Kidney (tissue), 14 donors: ENCODE results near the gene BTNL3. TPM values are rescaled to one million over a fixed set of nuclear protein-coding genes. Genes with fewer than 3 reads are reported as not detected.

Source experiments
- DNase-seq, 5 donors: peaks; one replicate each; pipeline ENCODE4 v3.0.0-alpha.2; 2013 to 2020
- FAIRE-seq: peaks from 2 replicates; lab custom pipeline; 2012; peaks lifted over from hg19 to GRCh38; lab: Jason Lieb, UNC
- H3K27ac ChIP-seq, 2 donors: one replicate each; pipeline ENCODE4 v1.7.0; 2013; ENCODE audit warnings: low read depth in 2 of 2, low read length in 2 of 2, inconsistent platforms in 1 of 2
- H3K27me3 ChIP-seq: one replicate; pipeline ENCODE4 v1.7.1; 2013; ENCODE audit warnings: low read length, inconsistent platforms; ENCODE audit not compliant: control insufficient read depth, insufficient read depth
- H3K36me3 ChIP-seq, 3 donors: one replicate each; pipeline versions ENCODE4 v1.7.0 to v1.7.1; 2013; ENCODE audit warnings: low read length in 3 of 3, control low read depth in 1 of 3, inconsistent platforms in 1 of 3; ENCODE audit not compliant: insufficient read depth in 3 of 3, control insufficient read depth in 2 of 3
- H3K4me1 ChIP-seq, 3 donors: one replicate each; pipeline versions ENCODE4 v1.7.0 to v1.7.1; 2013; ENCODE audit warnings: low read length in 3 of 3, inconsistent platforms in 1 of 3, low read depth in 1 of 3; ENCODE audit not compliant: control insufficient read depth in 2 of 3, insufficient read depth in 2 of 3
- H3K4me3 ChIP-seq, 3 donors: one replicate each; pipeline versions ENCODE4 v1.7.0 to v1.8.1; 2013; ENCODE audit warnings: low read length in 3 of 3, control low read depth in 1 of 3, inconsistent platforms in 1 of 3
- H3K9ac ChIP-seq, 3 donors: one replicate each; pipeline versions ENCODE4 v1.7.0 to v1.7.1; 2013; ENCODE audit warnings: low read length in 3 of 3, control low read depth in 1 of 3, inconsistent platforms in 1 of 3
- H3K9me3 ChIP-seq, 3 donors: one replicate each; pipeline versions ENCODE4 v1.7.0 to v1.7.1; 2013; ENCODE audit warnings: low read length in 3 of 3, control low read depth in 1 of 3, inconsistent platforms in 1 of 3; ENCODE audit not compliant: control insufficient read depth in 2 of 3, insufficient read depth in 1 of 3
- CTCF ChIP-seq: IDR thresholded peaks from 3 replicates; pipeline ENCODE4 v1.5.1; 2012; ENCODE audit warnings: mild to moderate bottlenecking, moderate library complexity, borderline replicate concordance; ENCODE audit not compliant: insufficient read depth; ENCODE audit errors: extremely low read depth
- intact Hi-C: fragments of 100-400 bp; cut with DNase I; formaldehyde crosslinking; loops from one replicate; pipeline ENCODE4 v1.11.1; 2022
- polyA plus RNA-seq: library from polyadenylated mRNA; stranded (reverse); fragments of 350-450 nt; fragmentation: Illumina TruSeq; extraction: RNeasy Lipid Tissue Mini Kit (QIAGEN cat#74804); gene quantifications from one replicate; pipeline ENCODE4 v1.2.3, GENCODE V29; 2014; ENCODE audit warnings: low read depth, low replicate concordance; ENCODE audit not compliant: insufficient read depth
- total RNA-seq: library from RNA; stranded (reverse); fragmentation: NEBNext Ultra II Directional; extraction: Animal tissue kit (Norgen Biotek cat#: 25700); gene quantifications from one replicate; pipeline ENCODE4 v1.2.1, GENCODE V29; 2021
- donor health status: control.
- donor health status: control.
- donor health status: control.
- donor health status: control.
- donor health status: control.
- donor health status: DM: yes; HTN: yes; CAD: no.
- donor health status: Normal renal cell carcinoma (clear cell type).

The BTNL3 gene
- total and polyA plus RNA-seq, 2 donors from 2014 or later, result 0.30 TPM; not detected in 1

GRCh38 chr5:180960209-180960608 is 28.4 kb upstream of the BTNL3 start:
- no peaks in the 10 kb centered on the region for H3K36me3 ChIP-seq
- DNase-seq (no peak), FAIRE-seq (no peak)
- H3K9me3 ChIP-seq, result no peaks in the 10 kb centered on the region
- no peak overlapping the region for H3K9ac ChIP-seq
- no peaks in the 10 kb centered on the region for H3K4me1 ChIP-seq
- H3K4me3 ChIP-seq, result no peak overlapping the region
- no peak for TF ChIP-seq CTCF
- intact Hi-C loops, result no loop called here
- H3K27me3 ChIP-seq, result no peaks in the 10 kb centered on the region
- H3K27ac ChIP-seq, result no peak overlapping the region

- no peak overlapping the region for H3K4me3 ChIP-seq
- no peak for TF ChIP-seq CTCF
- FAIRE-seq (no peak), DNase-seq (no peak)
- H3K36me3 ChIP-seq, result no peaks in the 10 kb centered on the region
- H3K9me3 ChIP-seq, result no peaks in the 10 kb centered on the region
- no peak overlapping the region for H3K27ac ChIP-seq
- no peak overlapping the region for H3K9ac ChIP-seq
- intact Hi-C loops, result no loop called here
- no peaks in the 10 kb centered on the region for H3K4me1 ChIP-seq
- H3K27me3 ChIP-seq, result no peaks in the 10 kb centered on the region
Observed at GRCh38 chr5:180969406-180969805, 19.2 kb upstream of the BTNL3 start.

GRCh38 chr5:180970336-180970735 is 18.3 kb upstream of the BTNL3 start:
- no peak for TF ChIP-seq CTCF
- FAIRE-seq, result no peak
- intact Hi-C loops, result no loop called here

GRCh38 chr5:180970875-180971274 is 17.8 kb upstream of the BTNL3 start:
- H3K9ac ChIP-seq, result no peak overlapping the region
- no peaks in the 10 kb centered on the region for H3K9me3 ChIP-seq
- no peak for FAIRE-seq
- intact Hi-C loops, result no loop called here
- H3K4me3 ChIP-seq, result no peak overlapping the region
- no peaks in the 10 kb centered on the region for H3K36me3 ChIP-seq
- no peak for TF ChIP-seq CTCF
- H3K27me3 ChIP-seq, result no peaks in the 10 kb centered on the region
- H3K27ac ChIP-seq, result no peak overlapping the region
- DNase-seq, result no peak
- no peaks in the 10 kb centered on the region for H3K4me1 ChIP-seq

More at GRCh38 chr5:180970336-180970735, 18.3 kb upstream of the BTNL3 start:
- Histone ChIP-seq H3K27me3 (no peaks in the 10 kb centered on the region), H3K4me1 (no peaks in the 10 kb centered on the region), H3K27ac (no peak overlapping the region), H3K36me3 (no peaks in the 10 kb centered on the region), H3K4me3 (no peak overlapping the region), H3K9me3 (no peaks in the 10 kb centered on the region), H3K9ac (no peak overlapping the region)
- DNase-seq, result no peak
